Measurements from ENCODE around the gene WTIP. TPM values are rescaled to one million over a fixed set of nuclear protein-coding genes. Genes with fewer than 3 reads are reported as not detected.

Gene WTIP
- total RNA-seq: 34.2 and 46.7 TPM in 2 replicates

GRCh38 chr19:34480971-34481841 lies at the start of gene WTIP:
TSS of gene WTIP (plus strand) at chr19:34481758. CDS start at chr19:34481975, 217 bp downstream.

Other genes with a start within 250 kb of the WTIP start
- gene GARRE1, start 227.2 kb upstream of the WTIP start, total RNA-seq: 5.5 and 9.7 TPM in 2 replicates
- gene GPI, start 116.6 kb upstream of the WTIP start, total RNA-seq: 261 and 266 TPM in 2 replicates
- gene PDCD2L, start 77.4 kb upstream of the WTIP start, total RNA-seq: 12.8 and 15.0 TPM in 2 replicates
- 87.4 and 100 TPM in 2 replicates for gene UBA2, start 53.4 kb upstream of the WTIP start, total RNA-seq
- not detected in 2 replicates for gene SCGB2B2, start 195.4 kb downstream of the WTIP start, total RNA-seq
- 4.0 and 9.7 TPM in 2 replicates for gene ZNF302, start 195.9 kb downstream of the WTIP start, total RNA-seq

All from myometrial cell (primary cell).